ENCODE data around the gene PTMA.

The PTMA gene

GRCh38 chr2:231679908-231680284 lies 28.4 kb upstream of the PTMA start:
- no peak for DNase-seq
- H3K4me2 ChIP-seq (ENCODE audit: low read depth, low read length): no peak overlapping the region
- no peaks in the 10 kb centered on the region for H3K27me3 ChIP-seq (replicated peaks; ENCODE audit: insufficient read depth, low read length)

GRCh38 chr2:231680285-231680991 lies 27.9 kb upstream of the PTMA start:
- no peaks in the 10 kb centered on the region for H3K9me3 ChIP-seq (replicated peaks; ENCODE audit: insufficient read depth, low read length)
- TF ChIP-seq EZH2phosphoT487 (IDR thresholded peaks at IDR 0.05; ENCODE audit: low read length) (no peak), CTCF (IDR thresholded peaks at IDR 0.05; ENCODE audit: low read length) (no peak), EZH2 (optimal IDR thresholded peaks at IDR 0.05; ENCODE audit: low read depth, low read length) (no peak)
- no peaks in the 10 kb centered on the region for H3K27me3 ChIP-seq (replicated peaks; ENCODE audit: insufficient read depth, low read length)
- DNase-seq: no peak
- H3K4me3 ChIP-seq (ENCODE audit: low read length): peak overlapping the region; percentile 49
- no peaks in the 10 kb centered on the region for H4K20me1 ChIP-seq (ENCODE audit: insufficient read depth, low read length)
- H3F3A ChIP-seq (ENCODE audit: insufficient read depth, low read length): no peaks in the 10 kb centered on the region
- H3K4me2 ChIP-seq (ENCODE audit: low read depth, low read length): no peak overlapping the region
- peaks cover under 1% of the 10 kb centered on the region; the same call in 1 of the 2 replicates for H3K4me1 ChIP-seq (ENCODE audit: low read length)
- H2AFZ ChIP-seq (ENCODE audit: low read length): 0 out of 2 replicates have a peak overlapping the region, but pooled peaks have one; percentile 61
- H3K79me2 ChIP-seq (ENCODE audit: low read length): no peaks in the 10 kb centered on the region
- no peaks in the 10 kb centered on the region for H3K9me2 ChIP-seq (replicated peaks; ENCODE audit: insufficient read depth, low read length)
- H3K36me3 ChIP-seq (replicated peaks; ENCODE audit: insufficient read depth, low read length): no peaks in the 10 kb centered on the region
- H3K9ac ChIP-seq (ENCODE audit: low read length): peak overlapping the region; percentile 25; the same call in 1 of the 2 replicates
- no peak overlapping the region for H3K27ac ChIP-seq (ENCODE audit: low read length)

More at GRCh38 chr2:231679908-231680284, 28.4 kb upstream of the PTMA start:
- Histone ChIP-seq H3K79me2 (ENCODE audit: low read length) (no peaks in the 10 kb centered on the region), H3K9ac (ENCODE audit: low read length) (no peak overlapping the region), H3K4me1 (ENCODE audit: low read length) (peaks cover 6% of the 10 kb centered on the region), H2AFZ (ENCODE audit: low read length) (no peak overlapping the region), H3F3A (ENCODE audit: insufficient read depth, low read length) (peaks cover 4% of the 10 kb centered on the region; the same call in 1 of the 2 replicates), H3K9me3 (replicated peaks; ENCODE audit: insufficient read depth, low read length) (no peaks in the 10 kb centered on the region), H3K36me3 (replicated peaks; ENCODE audit: insufficient read depth, low read length) (no peaks in the 10 kb centered on the region), H3K4me3 (ENCODE audit: low read length) (no peak overlapping the region), H3K9me2 (replicated peaks; ENCODE audit: insufficient read depth, low read length) (no peaks in the 10 kb centered on the region), H4K20me1 (ENCODE audit: insufficient read depth, low read length) (no peaks in the 10 kb centered on the region), H3K27ac (ENCODE audit: low read length) (no peak overlapping the region)
- TF ChIP-seq EZH2phosphoT487 (IDR thresholded peaks at IDR 0.05; ENCODE audit: low read length): no peak
- no peak for TF ChIP-seq CTCF (IDR thresholded peaks at IDR 0.05; ENCODE audit: low read length)
- no peak for TF ChIP-seq EZH2 (optimal IDR thresholded peaks at IDR 0.05; ENCODE audit: low read depth, low read length)

- TF ChIP-seq EZH2phosphoT487 (IDR thresholded peaks at IDR 0.05; ENCODE audit: low read length) (no peak), CTCF (IDR thresholded peaks at IDR 0.05; ENCODE audit: low read length) (no peak), EZH2 (optimal IDR thresholded peaks at IDR 0.05; ENCODE audit: low read depth, low read length) (no peak)
- H2AFZ ChIP-seq (ENCODE audit: low read length): no peak overlapping the region
- H3K9me3 ChIP-seq (replicated peaks; ENCODE audit: insufficient read depth, low read length): no peaks in the 10 kb centered on the region
- H3K27me3 ChIP-seq (replicated peaks; ENCODE audit: insufficient read depth, low read length): no peaks in the 10 kb centered on the region
- peak overlapping the region; percentile 49 for H3K4me3 ChIP-seq (ENCODE audit: low read length)
- H3K4me2 ChIP-seq (ENCODE audit: low read depth, low read length): no peak overlapping the region
- H3K4me1 ChIP-seq (ENCODE audit: low read length): no peaks in the 10 kb centered on the region
- no peak for DNase-seq
- no peaks in the 10 kb centered on the region for H3F3A ChIP-seq (ENCODE audit: insufficient read depth, low read length)
- H3K36me3 ChIP-seq (replicated peaks; ENCODE audit: insufficient read depth, low read length): no peaks in the 10 kb centered on the region
- no peaks in the 10 kb centered on the region for H3K9me2 ChIP-seq (replicated peaks; ENCODE audit: insufficient read depth, low read length)
- peak overlapping the region; percentile 25; the same call in 1 of the 2 replicates for H3K9ac ChIP-seq (ENCODE audit: low read length)
- H3K79me2 ChIP-seq (ENCODE audit: low read length): no peaks in the 10 kb centered on the region
- H3K27ac ChIP-seq (ENCODE audit: low read length): no peak overlapping the region
- no peaks in the 10 kb centered on the region for H4K20me1 ChIP-seq (ENCODE audit: insufficient read depth, low read length)
These were observed 27.1 kb upstream of the PTMA start for GRCh38 chr2:231680992-231681852.

Data from MM.1S (cell line).